Upper lobe of left lung (tissue), 6 donors: ENCODE results near the gene NFASC. TPM values are rescaled to one million over a fixed set of nuclear protein-coding genes. Genes with fewer than 3 reads are reported as not detected.

Experiments
- ATAC-seq, 2 donors: fragments of 200-7000 bp; cut with Tn5 transposase; one replicate each; pipeline ENCODE4 v1.9.1; 2022; ENCODE audit warnings: mild to moderate bottlenecking in 2 of 2, moderate library complexity in 2 of 2; ENCODE audit not compliant: low FRiP score in 2 of 2
- DNase-seq, 2 donors: peaks; one replicate each; pipeline ENCODE4 v3.0.0-alpha.2; 2019 to 2020
- H3K27ac ChIP-seq, 4 donors: fragments of 200-600 bp; sonication (generic); one replicate each; pipeline ENCODE4 v1.5.1; 2016 to 2019
- H3K27me3 ChIP-seq, 4 donors: fragments of 200-600 bp; sonication (generic); one replicate each; pipeline ENCODE4 v1.5.1; 2017 to 2019
- H3K36me3 ChIP-seq, 4 donors: fragments of 200-600 bp; sonication (generic); one replicate each; pipeline ENCODE4 v1.5.1; 2016 to 2019
- H3K4me1 ChIP-seq, 4 donors: fragments of 200-600 bp; sonication (generic); one replicate each; pipeline ENCODE4 v1.5.1; 2018 to 2019
- H3K4me3 ChIP-seq, 4 donors: fragments of 200-600 bp; sonication (generic); one replicate each; pipeline ENCODE4 v1.5.1; 2017 to 2019; ENCODE audit warnings: mild to moderate bottlenecking in 2 of 4, moderate library complexity in 1 of 4
- H3K9me3 ChIP-seq, 4 donors: fragments of 200-600 bp; sonication (generic); one replicate each; pipeline ENCODE4 v1.5.1; 2018 to 2019
- EP300 ChIP-seq, 4 donors: sonication (generic); formaldehyde crosslinking; IDR thresholded peaks; one replicate each; pipeline ENCODE4 v1.5.1; 2017; ENCODE audit warnings: antibody characterized with exemption in 4 of 4, control low read depth in 2 of 4
- POLR2A ChIP-seq, 4 donors: fragments of 450-650 bp; IDR thresholded peaks; one replicate each; pipeline ENCODE4 v1.5.1; 2016 to 2017; ENCODE audit warnings: antibody characterized with exemption in 4 of 4, mild to moderate bottlenecking in 2 of 4
- POLR2AphosphoS5 ChIP-seq, 2 donors: sonication (generic); formaldehyde crosslinking; IDR thresholded peaks; one replicate each; pipeline ENCODE4 v1.5.1; 2017; ENCODE audit warnings: antibody characterized with exemption in 2 of 2
- WGBS, 2 donors: methylation state at CpG; one replicate each; pipeline ENCODE4 v1.1.5; 2017 to 2018; 5-methylcytosine and 5-hydroxymethylcytosine counted together
- total RNA-seq, 6 donors: library from RNA; depleted of rRNA in 4 of 6; stranded (reverse); fragments of >200 nt in 4 of 6; gene quantifications; one replicate each; pipeline versions ENCODE4 v1.1.0 to v1.2.1, GENCODE V29; 2016 to 2021
- TF ChIP-seq, protein P1 (sequence below), 6 experiments: fragments of 450-650 bp in 4 of 6; fragments of 200-600 bp in 2 of 6; sonication (generic) in 2 of 6; IDR thresholded peaks; one replicate each; pipeline ENCODE4 v1.5.1; 2016 to 2019; ENCODE audit warnings: antibody characterized with exemption in 6 of 6
- donor health status: DM: no; HTN: no; CAD: no; lungs with moderate emphysema.
- donor health status: DM: no; HTN: yes; CAD: no; lungs with severe emphysema.

The NFASC gene
- total RNA-seq, 6 donors from 2014 or later = 5.5 to 16.8 (median 6.9) TPM

DNA sequence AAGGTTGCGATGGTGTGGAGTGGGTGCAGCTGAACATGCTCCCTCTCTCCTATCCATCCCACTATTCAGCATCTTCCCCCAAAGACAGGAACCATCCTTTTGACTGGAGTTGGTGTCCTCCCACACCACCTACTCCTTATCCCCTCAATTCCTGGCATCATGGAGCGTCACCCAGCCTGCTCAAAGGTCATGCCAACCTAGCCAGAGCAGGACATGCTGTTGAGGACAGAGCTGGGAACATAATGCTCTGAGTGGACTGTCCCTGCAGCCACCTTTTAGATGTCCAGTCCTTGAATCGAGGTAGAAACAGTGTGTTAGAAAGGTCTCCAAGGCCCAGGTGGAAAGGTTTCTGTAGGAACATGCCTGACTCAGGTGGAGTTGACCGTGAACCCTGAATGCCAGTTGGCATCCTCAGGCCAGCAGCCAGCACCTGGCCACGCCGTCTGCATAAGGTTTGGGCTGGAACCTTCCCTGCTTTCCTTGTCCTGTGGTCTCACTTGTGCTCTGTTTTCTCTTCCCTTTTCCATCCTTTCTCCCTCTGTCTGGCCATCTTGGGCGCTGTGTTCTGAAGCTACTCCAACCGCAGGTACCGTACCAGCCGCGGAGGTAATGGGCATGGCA is 120.2 kb downstream of the NFASC start:
- Histone ChIP-seq H3K4me3 (no peak overlapping the region), H3K4me1 (no peaks in the 10 kb centered on the region), H3K27ac (peak overlapping the region in 2 of 4 donors; percentile 62 to 82), H3K36me3 (no peaks in the 10 kb centered on the region), H3K9me3 (no peaks in the 10 kb centered on the region), H3K27me3 (no peaks in the 10 kb centered on the region)
- no peak for ATAC-seq
- WGBS, 2 donors = 75 to 81% methylated on average over 10 to 11 of the region's 11 CpGs
- DNase-seq = no peak
- TF ChIP-seq POLR2A (IDR thresholded peaks at IDR 0.05) (no peak), EP300 (IDR thresholded peaks at IDR 0.05) (no peak), POLR2AphosphoS5 (IDR thresholded peaks at IDR 0.05) (no peak)
- TF ChIP-seq, protein P1, sequence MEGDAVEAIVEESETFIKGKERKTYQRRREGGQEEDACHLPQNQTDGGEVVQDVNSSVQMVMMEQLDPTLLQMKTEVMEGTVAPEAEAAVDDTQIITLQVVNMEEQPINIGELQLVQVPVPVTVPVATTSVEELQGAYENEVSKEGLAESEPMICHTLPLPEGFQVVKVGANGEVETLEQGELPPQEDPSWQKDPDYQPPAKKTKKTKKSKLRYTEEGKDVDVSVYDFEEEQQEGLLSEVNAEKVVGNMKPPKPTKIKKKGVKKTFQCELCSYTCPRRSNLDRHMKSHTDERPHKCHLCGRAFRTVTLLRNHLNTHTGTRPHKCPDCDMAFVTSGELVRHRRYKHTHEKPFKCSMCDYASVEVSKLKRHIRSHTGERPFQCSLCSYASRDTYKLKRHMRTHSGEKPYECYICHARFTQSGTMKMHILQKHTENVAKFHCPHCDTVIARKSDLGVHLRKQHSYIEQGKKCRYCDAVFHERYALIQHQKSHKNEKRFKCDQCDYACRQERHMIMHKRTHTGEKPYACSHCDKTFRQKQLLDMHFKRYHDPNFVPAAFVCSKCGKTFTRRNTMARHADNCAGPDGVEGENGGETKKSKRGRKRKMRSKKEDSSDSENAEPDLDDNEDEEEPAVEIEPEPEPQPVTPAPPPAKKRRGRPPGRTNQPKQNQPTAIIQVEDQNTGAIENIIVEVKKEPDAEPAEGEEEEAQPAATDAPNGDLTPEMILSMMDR (IDR thresholded peaks at IDR 0.05) = no peak

DNA sequence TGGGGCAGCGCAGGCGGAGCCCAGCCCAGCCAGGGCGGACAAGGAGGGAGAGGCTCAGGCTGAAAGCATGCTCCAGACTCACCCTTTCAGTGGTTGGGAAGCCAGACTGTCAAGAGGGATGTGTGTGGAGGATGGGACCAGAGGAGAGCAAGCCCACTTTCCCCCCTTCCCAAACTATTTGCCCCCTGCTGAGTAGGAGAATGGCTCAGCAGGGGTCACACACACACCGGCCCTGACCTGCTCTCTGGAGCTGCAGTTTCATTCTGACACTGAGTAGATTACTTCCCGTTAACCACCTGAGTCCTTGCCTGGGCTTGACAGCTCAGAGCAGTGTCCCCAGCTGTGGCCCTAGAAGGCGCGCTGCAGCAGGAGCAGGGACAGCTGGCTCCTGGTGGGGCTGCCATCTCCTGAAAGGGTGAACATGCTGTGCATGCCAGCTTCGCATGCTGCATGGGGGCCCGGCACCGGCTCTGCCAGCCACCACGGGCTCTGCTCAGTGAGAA is 120.7 kb downstream of the NFASC start:
- Histone ChIP-seq H3K27ac (peak overlapping the region in 3 of 4 donors; percentile 62 to 82 (median 76)), H3K4me1 (no peaks in the 10 kb centered on the region), H3K4me3 (no peak overlapping the region), H3K36me3 (no peaks in the 10 kb centered on the region), H3K9me3 (no peaks in the 10 kb centered on the region), H3K27me3 (no peaks in the 10 kb centered on the region)
- TF ChIP-seq POLR2A (IDR thresholded peaks at IDR 0.05) (no peak), EP300 (IDR thresholded peaks at IDR 0.05) (no peak), POLR2AphosphoS5 (IDR thresholded peaks at IDR 0.05) (no peak)
- TF ChIP-seq, protein P1 (IDR thresholded peaks at IDR 0.05) = no peak
- no peak for ATAC-seq
- 57 to 64% methylated on average over 5 to 11 of the region's 11 CpGs for WGBS, 2 donors
- peak in 1 of 2 donors; percentile 76 for DNase-seq

DNA sequence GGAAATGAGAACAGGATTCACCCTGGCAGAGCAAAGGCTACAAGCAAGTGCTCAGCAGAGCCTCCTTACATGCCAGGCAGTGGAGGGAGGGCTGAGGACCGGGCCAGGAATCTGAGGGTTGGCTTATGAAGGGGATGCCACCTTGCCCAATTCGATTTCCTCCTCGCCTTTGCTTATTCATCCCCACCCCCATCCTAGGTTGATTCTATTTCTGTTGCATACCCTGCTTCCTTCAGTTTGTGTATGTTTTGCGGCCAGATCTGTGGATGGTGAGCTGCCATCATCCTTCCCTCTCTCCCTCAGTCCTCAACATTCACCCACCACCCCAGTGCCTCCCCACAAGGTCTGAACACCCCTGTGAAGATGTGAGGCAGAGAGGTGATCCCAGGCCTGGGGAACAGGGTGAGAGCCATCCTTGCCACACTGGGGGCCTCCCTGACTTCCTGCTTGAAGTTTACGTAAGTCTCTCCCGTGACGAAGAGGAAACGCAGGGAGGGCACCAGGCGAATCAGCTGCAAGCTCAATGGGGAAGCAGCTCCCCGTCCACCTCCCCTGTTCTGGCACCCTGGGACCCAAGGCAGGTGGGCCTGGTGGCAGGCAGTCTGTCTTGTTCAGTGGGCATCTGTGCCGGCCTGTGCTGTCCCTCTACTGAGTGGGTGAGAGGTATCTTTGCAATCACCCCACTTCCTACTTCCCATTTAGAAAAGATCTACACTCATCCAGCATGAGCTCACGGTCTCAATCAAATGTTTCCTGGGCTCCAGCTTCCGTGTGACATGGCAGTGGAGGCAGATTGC is 121.7 kb downstream of the NFASC start:
- Histone ChIP-seq H3K27me3 (no peaks in the 10 kb centered on the region), H3K27ac (peak overlapping the region; percentile 40 to 82 (median 69)), H3K4me3 (no peak overlapping the region), H3K9me3 (no peaks in the 10 kb centered on the region), H3K36me3 (no peaks in the 10 kb centered on the region), H3K4me1 (no peaks in the 10 kb centered on the region)
- DNase-seq (peak in 1 of 2 donors; percentile 73), ATAC-seq (peak in 1 of 2 donors; percentile 27)
- 50 to 54% methylated on average over 8 to 13 of the region's 13 CpGs for WGBS, 2 donors
- peak in 1 of 2 donors; percentile 19 for TF ChIP-seq POLR2AphosphoS5 (IDR thresholded peaks at IDR 0.05)
- no peak for TF ChIP-seq POLR2A (IDR thresholded peaks at IDR 0.05)

DNA sequence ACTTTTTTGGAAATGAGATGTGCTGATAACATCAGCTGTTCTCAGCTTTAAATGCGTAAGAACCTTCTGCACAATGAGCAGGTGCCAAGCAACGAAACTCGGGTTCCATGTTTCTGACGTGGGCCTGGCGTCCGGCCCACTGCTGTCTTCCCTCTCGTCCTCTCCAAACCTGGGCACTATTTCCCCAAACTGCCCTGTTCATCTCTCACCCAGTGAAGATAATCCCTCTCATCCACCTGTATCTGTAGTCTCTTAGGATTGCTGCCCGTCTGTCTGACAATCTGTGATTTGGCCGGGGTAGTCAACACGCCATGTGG is 122.3 kb downstream of the NFASC start:
- Histone ChIP-seq H3K4me3 (no peak overlapping the region), H3K27ac (peak overlapping the region in 3 of 4 donors; percentile 40 to 82 (median 62)), H3K36me3 (no peaks in the 10 kb centered on the region), H3K27me3 (no peaks in the 10 kb centered on the region), H3K9me3 (no peaks in the 10 kb centered on the region), H3K4me1 (no peaks in the 10 kb centered on the region)
- DNase-seq (no peak), ATAC-seq (no peak)
- 87 to 88% methylated on average over 9 to 10 of the region's 10 CpGs for WGBS, 2 donors
- TF ChIP-seq POLR2AphosphoS5 (IDR thresholded peaks at IDR 0.05) (no peak), POLR2A (IDR thresholded peaks at IDR 0.05) (no peak), EP300 (IDR thresholded peaks at IDR 0.05) (no peak)
- TF ChIP-seq, protein P1 (IDR thresholded peaks at IDR 0.05) = no peak

DNA sequence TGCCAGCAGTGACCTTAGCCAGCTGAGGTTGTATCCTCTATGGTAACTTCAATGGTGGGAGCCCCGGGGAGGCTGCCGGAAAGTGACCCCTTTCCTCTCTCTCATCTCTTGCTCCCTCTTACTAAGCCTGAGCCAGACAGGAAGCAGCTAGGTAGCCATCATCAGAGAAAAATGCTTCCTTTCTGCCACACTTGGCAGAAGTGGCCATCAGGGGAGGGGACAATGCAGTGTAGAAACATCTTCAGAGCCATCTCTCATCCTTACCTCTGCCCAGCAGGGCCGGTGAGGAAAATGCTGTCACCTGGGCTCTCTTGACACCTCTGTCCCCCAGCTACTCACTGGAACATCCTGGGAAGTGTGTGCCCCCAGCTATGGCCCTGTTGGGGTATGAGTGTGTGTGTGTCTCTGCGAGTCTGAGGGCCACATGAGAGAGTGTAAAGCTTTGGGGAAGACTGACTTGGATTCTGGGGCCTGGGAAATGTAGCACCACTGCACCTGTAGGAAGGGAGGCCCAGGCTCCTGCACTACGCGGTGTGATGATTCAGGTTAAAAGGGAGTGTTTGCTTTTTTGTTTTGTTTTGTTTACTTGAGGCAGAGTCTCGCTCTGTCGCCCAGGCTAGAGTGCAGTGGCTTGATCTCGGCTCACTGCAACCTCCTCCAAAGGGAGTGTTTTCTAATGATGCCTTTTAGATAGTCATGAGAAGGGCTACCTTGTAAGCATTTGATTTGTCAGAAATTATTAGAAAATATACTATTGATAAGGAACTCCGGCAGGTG is 123.6 kb downstream of the NFASC start:
- TF ChIP-seq POLR2A (IDR thresholded peaks at IDR 0.05) = no peak
- TF ChIP-seq POLR2AphosphoS5 (IDR thresholded peaks at IDR 0.05) = no peak
- TF ChIP-seq, protein P1 (IDR thresholded peaks at IDR 0.05) = no peak
- no peak for TF ChIP-seq EP300 (IDR thresholded peaks at IDR 0.05)
- no peak for DNase-seq
- Histone ChIP-seq H3K36me3 (no peaks in the 10 kb centered on the region), H3K27me3 (no peaks in the 10 kb centered on the region), H3K9me3 (no peaks in the 10 kb centered on the region), H3K4me3 (no peak overlapping the region), H3K27ac (no peak overlapping the region), H3K4me1 (no peaks in the 10 kb centered on the region)
- 85 to 86% methylated on average over 10 of the region's 10 CpGs for WGBS, 2 donors
- ATAC-seq = no peak
